Lower lobe of right lung (tissue), 2 donors: Measurements from ENCODE around the gene CUBN. TPM values are rescaled to one million over a fixed set of nuclear protein-coding genes. Genes with fewer than 3 reads are reported as not detected.

Source experiments
- ATAC-seq, 2 donors: fragments of 200-7000 bp; cut with Tn5 transposase; one replicate each; pipeline ENCODE4 v1.9.1; 2020 to 2022; ENCODE audit warnings: mild to moderate bottlenecking in 2 of 2, moderate library complexity in 2 of 2
- DNase-seq: peaks from one replicate; pipeline ENCODE4 v3.0.0-alpha.2; 2020
- H3K27ac ChIP-seq: fragments of 200-600 bp; one replicate; pipeline ENCODE4 v1.8.0; 2022
- H3K27me3 ChIP-seq: fragments of 200-600 bp; one replicate; pipeline ENCODE4 v1.8.0; 2022; ENCODE audit warnings: low read depth
- H3K36me3 ChIP-seq: fragments of 200-600 bp; one replicate; pipeline ENCODE4 v1.8.0; 2022; ENCODE audit warnings: mild to moderate bottlenecking
- H3K4me1 ChIP-seq: fragments of 200-600 bp; one replicate; pipeline ENCODE4 v1.8.0; 2022
- H3K4me3 ChIP-seq: fragments of 200-600 bp; one replicate; pipeline ENCODE4 v1.8.0; 2022; ENCODE audit warnings: mild to moderate bottlenecking
- H3K9me3 ChIP-seq: fragments of 200-600 bp; one replicate; pipeline ENCODE4 v1.8.0; 2022
- intact Hi-C: fragments of 100-400 bp; cut with DNase I; formaldehyde crosslinking; loops from one replicate; pipeline ENCODE4 v1.11.0; 2022
- total RNA-seq: library from RNA; stranded (reverse); fragmentation: NEBNext Ultra II Directional; extraction: Animal tissue kit (Norgen Biotek cat#: 25700); gene quantifications from one replicate; pipeline ENCODE4 v1.2.1, GENCODE V29; 2021
- TF ChIP-seq, protein P1 (sequence below): fragments of 200-600 bp; IDR thresholded peaks from one replicate; pipeline ENCODE4 v1.8.0; 2022; ENCODE audit warnings: antibody characterized with exemption, mild to moderate bottlenecking
- donor health status: DM: no; HTN: yes; CAD: no; lungs with severe emphysema.

Gene CUBN
- total RNA-seq, 1 donor from 2014 or later: 2.2 TPM

DNA sequence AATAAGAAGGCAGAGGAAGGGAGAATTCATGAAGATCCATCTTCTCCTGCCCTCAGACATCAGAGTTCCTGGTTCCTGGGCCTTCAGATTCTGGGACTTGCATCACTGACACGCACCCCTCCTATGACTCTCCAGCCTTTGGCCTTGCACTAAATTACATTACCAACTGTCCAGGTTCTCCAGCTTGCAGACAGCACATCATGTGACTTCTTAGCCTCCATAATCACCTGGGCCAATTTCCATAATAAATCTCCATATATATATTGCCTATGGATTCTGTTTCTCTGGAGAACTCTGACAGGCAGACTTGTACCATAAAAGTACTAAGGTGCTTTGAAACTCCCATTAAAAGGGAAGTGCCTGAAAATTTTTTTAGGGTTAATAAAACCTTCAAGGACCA lies 335.6 kb downstream of the CUBN start:
- intact Hi-C loops: no loop called here
- no peaks in the 10 kb centered on the region for H3K36me3 ChIP-seq
- no peak overlapping the region for H3K27ac ChIP-seq
- no peak for ATAC-seq
- H3K4me3 ChIP-seq: no peak overlapping the region
- no peaks in the 10 kb centered on the region for H3K9me3 ChIP-seq
- no peaks in the 10 kb centered on the region for H3K4me1 ChIP-seq
- no peak for DNase-seq
- no peaks in the 10 kb centered on the region for H3K27me3 ChIP-seq
- TF ChIP-seq, protein P1, sequence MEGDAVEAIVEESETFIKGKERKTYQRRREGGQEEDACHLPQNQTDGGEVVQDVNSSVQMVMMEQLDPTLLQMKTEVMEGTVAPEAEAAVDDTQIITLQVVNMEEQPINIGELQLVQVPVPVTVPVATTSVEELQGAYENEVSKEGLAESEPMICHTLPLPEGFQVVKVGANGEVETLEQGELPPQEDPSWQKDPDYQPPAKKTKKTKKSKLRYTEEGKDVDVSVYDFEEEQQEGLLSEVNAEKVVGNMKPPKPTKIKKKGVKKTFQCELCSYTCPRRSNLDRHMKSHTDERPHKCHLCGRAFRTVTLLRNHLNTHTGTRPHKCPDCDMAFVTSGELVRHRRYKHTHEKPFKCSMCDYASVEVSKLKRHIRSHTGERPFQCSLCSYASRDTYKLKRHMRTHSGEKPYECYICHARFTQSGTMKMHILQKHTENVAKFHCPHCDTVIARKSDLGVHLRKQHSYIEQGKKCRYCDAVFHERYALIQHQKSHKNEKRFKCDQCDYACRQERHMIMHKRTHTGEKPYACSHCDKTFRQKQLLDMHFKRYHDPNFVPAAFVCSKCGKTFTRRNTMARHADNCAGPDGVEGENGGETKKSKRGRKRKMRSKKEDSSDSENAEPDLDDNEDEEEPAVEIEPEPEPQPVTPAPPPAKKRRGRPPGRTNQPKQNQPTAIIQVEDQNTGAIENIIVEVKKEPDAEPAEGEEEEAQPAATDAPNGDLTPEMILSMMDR: no peak

DNA sequence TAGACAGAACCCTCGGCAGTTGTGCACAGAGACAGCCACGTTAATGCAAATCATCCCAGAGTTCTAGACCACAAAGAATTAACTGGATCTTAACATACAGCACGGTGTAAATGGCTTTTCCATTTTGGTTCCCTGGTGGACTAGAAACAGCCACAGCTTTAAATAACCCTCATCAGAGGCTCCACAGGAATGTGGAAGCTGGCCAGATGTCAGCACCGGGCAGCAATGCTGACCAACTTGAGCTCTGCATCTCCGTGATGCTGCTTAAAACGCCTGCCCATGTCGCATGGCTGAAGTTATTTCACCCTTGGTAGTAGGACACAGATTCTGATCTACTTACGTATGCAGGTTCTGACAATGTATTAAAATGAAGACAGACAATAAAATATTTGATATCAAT lies 336.9 kb downstream of the CUBN start:
- TF ChIP-seq, protein P1: no peak
- Histone ChIP-seq H3K27ac (no peak overlapping the region), H3K4me3 (no peak overlapping the region), H3K4me1 (no peaks in the 10 kb centered on the region), H3K27me3 (no peaks in the 10 kb centered on the region), H3K36me3 (no peaks in the 10 kb centered on the region), H3K9me3 (no peaks in the 10 kb centered on the region)
- no peak for ATAC-seq
- intact Hi-C loops: no loop called here
- DNase-seq: no peak

DNA sequence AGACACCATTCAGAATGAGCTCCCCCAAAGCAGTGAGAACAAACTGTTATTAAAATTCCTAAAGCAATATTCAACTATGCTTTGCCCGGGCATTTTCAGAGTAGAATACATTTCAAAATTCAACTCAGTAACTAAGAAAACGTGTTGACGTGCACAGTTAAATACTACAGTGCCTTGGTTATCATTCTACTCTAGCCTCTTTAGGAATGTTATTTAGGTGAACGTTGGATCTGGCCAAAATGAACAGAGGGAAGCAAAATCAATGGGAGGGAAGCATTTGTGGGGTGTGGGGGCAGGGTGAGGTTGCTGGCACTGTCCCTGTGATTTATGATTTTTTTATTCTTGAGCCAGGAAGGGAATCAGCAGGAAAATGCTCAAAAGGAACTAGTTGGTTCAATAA lies 339.8 kb downstream of the CUBN start:
- H3K36me3 ChIP-seq: no peaks in the 10 kb centered on the region
- DNase-seq (no peak), ATAC-seq (no peak)
- no peaks in the 10 kb centered on the region for H3K9me3 ChIP-seq
- intact Hi-C loops: no loop called here
- H3K4me3 ChIP-seq: no peak overlapping the region
- no peaks in the 10 kb centered on the region for H3K27me3 ChIP-seq
- H3K27ac ChIP-seq: no peak overlapping the region
- TF ChIP-seq, protein P1: no peak
- H3K4me1 ChIP-seq: no peaks in the 10 kb centered on the region

DNA sequence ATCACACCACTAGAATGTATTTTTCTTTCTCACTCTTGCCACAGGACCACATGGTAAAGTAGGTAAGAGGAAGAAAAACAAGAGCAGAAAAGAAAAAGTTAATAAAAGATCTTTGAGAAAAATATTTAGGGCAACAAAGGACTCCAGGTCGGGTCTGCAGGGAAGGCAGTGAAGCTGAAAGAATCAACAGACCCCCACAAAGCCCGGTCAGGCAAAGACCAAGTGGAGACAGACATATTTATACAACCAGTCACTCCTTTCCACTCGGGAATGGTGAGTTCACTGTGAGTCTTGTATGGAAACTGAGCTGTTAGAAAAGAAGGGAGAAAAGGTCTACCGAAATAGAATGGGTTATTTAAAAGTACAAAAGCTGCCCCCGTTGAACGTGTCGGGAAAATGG lies 340.4 kb downstream of the CUBN start:
- no peaks in the 10 kb centered on the region for H3K27me3 ChIP-seq
- TF ChIP-seq, protein P1: no peak
- no peaks in the 10 kb centered on the region for H3K9me3 ChIP-seq
- no peak overlapping the region for H3K27ac ChIP-seq
- ATAC-seq: no peak
- no peak overlapping the region for H3K4me3 ChIP-seq
- no peaks in the 10 kb centered on the region for H3K36me3 ChIP-seq
- no peaks in the 10 kb centered on the region for H3K4me1 ChIP-seq
- intact Hi-C loops: no loop called here
- DNase-seq: no peak

DNA sequence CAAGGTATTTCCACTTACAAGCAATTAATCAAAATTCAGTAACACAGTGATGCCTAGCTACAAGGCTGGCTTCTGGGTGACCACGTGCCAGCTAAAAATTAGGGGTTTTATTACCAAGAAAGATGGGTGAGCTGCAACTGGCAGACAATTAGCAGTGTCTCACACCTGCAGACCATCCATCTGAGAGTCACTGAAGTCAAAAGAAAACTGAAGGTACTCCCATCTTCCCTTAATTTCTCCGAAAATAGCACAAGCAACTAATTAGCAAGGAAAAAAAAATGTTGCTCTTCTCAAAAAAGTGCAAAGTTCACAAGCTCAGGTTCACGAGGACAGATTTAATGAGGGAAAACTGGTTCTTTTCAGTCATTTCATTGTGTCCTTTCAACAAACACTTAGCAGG lies 340.8 kb downstream of the CUBN start:
- no peaks in the 10 kb centered on the region for H3K27me3 ChIP-seq
- ATAC-seq (no peak), DNase-seq (no peak)
- intact Hi-C loops: no loop called here
- TF ChIP-seq, protein P1: no peak
- no peak overlapping the region for H3K4me3 ChIP-seq
- H3K4me1 ChIP-seq: no peaks in the 10 kb centered on the region
- no peaks in the 10 kb centered on the region for H3K9me3 ChIP-seq
- H3K36me3 ChIP-seq: no peaks in the 10 kb centered on the region
- H3K27ac ChIP-seq: no peak overlapping the region

DNA sequence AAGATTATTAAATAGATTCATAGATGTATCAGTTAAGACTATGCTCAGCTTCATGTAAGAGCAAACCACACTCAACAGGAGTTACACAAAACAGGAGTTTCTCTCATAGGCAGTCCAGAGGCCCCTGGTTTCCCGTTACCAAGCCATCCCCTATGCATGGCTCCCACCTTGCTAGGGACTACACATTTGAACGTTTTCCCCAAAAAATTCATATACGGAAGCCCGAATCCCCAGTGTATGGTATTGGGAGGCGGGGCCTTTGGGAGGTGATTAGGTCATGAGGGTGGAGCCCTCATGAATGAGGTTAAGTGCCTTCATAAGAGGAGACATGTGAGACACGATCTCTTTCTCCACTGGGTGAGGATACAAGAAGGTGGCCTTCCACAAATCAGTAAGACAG lies 341.5 kb downstream of the CUBN start:
- Histone ChIP-seq H3K27me3 (no peaks in the 10 kb centered on the region), H3K4me1 (no peaks in the 10 kb centered on the region), H3K9me3 (no peaks in the 10 kb centered on the region), H3K36me3 (no peaks in the 10 kb centered on the region), H3K4me3 (no peak overlapping the region), H3K27ac (no peak overlapping the region)
- TF ChIP-seq, protein P1: no peak
- ATAC-seq (no peak), DNase-seq (no peak)
- intact Hi-C loops: no loop called here
